CD14-positive monocyte (primary cell): ENCODE results near the gene MUC5AC. TPM values are rescaled to one million over a fixed set of nuclear protein-coding genes. Genes with fewer than 3 reads are reported as not detected.

Source experiments
- DNase-seq, 3 donors: peaks; one replicate each; pipeline ENCODE4 v3.0.0-alpha.2; 2011 to 2022
- H2AFZ ChIP-seq: 2 replicates; pipeline ENCODE4 v1.6.0; 2012; ENCODE audit warnings: mild to moderate bottlenecking, low read depth, low read length, inconsistent platforms; ENCODE audit not compliant: insufficient read depth, poor library complexity, severe bottlenecking
- H3K27ac ChIP-seq, 2 donors: 1 replicate in 1 of 2; 2 replicates in 1 of 2; pipeline ENCODE4 v1.5.1; 2012 to 2013; ENCODE audit warnings: low read length in 2 of 2, control low read depth in 1 of 2, inconsistent platforms in 1 of 2, low read depth in 1 of 2, mild to moderate bottlenecking in 1 of 2
- H3K27me3 ChIP-seq, 2 donors: one replicate each; pipeline versions ENCODE4 v1.6.0 to v1.6.1; 2011 to 2013; ENCODE audit warnings: low read length in 2 of 2; ENCODE audit not compliant: control insufficient read depth in 2 of 2, insufficient read depth in 2 of 2
- H3K36me3 ChIP-seq, 2 donors: replicated peaks in 1 of 2; 1 replicate in 1 of 2; 2 replicates in 1 of 2; pipeline versions ENCODE4 v1.5.1 to v1.6.1; 2012 to 2013; ENCODE audit warnings: low read length in 2 of 2, control low read depth in 1 of 2, inconsistent platforms in 1 of 2, mild to moderate bottlenecking in 1 of 2; ENCODE audit not compliant: insufficient read depth in 2 of 2, control insufficient read depth in 1 of 2
- H3K4me1 ChIP-seq, 2 donors: 1 replicate in 1 of 2; 2 replicates in 1 of 2; pipeline versions ENCODE4 v1.5.1 to v1.6.1; 2012 to 2013; ENCODE audit warnings: low read length in 2 of 2, control low read depth in 1 of 2, inconsistent platforms in 1 of 2, mild to moderate bottlenecking in 1 of 2, moderate library complexity in 1 of 2; ENCODE audit not compliant: insufficient read depth in 2 of 2, control insufficient read depth in 1 of 2
- H3K4me2 ChIP-seq: replicated peaks from 2 replicates; pipeline ENCODE3; 2012; ENCODE audit warnings: low read length, moderate library complexity, mild to moderate bottlenecking; ENCODE audit not compliant: poor library complexity, severe bottlenecking; ENCODE audit errors: extremely low read depth
- H3K4me3 ChIP-seq, 3 experiments: fragments of 200-600 bp in 1 of 3; sonication (generic) in 1 of 3; replicated peaks in 1 of 3; 1 replicate in 2 of 3; 2 replicates in 1 of 3; pipeline ENCODE4 v1.5.1; 2011 to 2013; ENCODE audit warnings: low read length in 3 of 3, mild to moderate bottlenecking in 3 of 3, control low read depth in 2 of 3, low read depth in 2 of 3, inconsistent platforms in 1 of 3, moderate library complexity in 1 of 3
- H3K79me2 ChIP-seq: 2 replicates; pipeline ENCODE4 v1.6.0; 2012; ENCODE audit warnings: mild to moderate bottlenecking, control low read depth, inconsistent platforms, low read length, moderate library complexity; ENCODE audit not compliant: insufficient read depth
- H3K9ac ChIP-seq: 2 replicates; pipeline ENCODE4 v1.6.0; 2017; ENCODE audit warnings: low read length, mild to moderate bottlenecking; ENCODE audit not compliant: insufficient read depth, poor library complexity, severe bottlenecking
- H3K9me3 ChIP-seq, 2 donors: replicated peaks in 1 of 2; 1 replicate in 1 of 2; 2 replicates in 1 of 2; pipeline versions ENCODE4 v1.5.1 to v1.6.1; 2012 to 2013; ENCODE audit warnings: low read length in 2 of 2, control low read depth in 1 of 2; ENCODE audit not compliant: control insufficient read depth in 1 of 2, insufficient read depth in 1 of 2
- H4K20me1 ChIP-seq: 2 replicates; pipeline ENCODE4 v1.6.0; 2012; ENCODE audit warnings: mild to moderate bottlenecking, low read length, control low read depth, moderate library complexity; ENCODE audit not compliant: insufficient read depth
- H3K27ac Mint-ChIP-seq, 7 donors: one replicate each; pipeline ENCODE4 v1.8.0; 2020; ENCODE audit warnings: mild to moderate bottlenecking in 7 of 7, mixed read lengths in 7 of 7, moderate library complexity in 6 of 7, inconsistent platforms in 2 of 7
- H3K27me3 Mint-ChIP-seq, 3 donors: one replicate each; pipeline ENCODE4 v1.8.0; 2021 to 2022; ENCODE audit warnings: low read depth in 3 of 3, mild to moderate bottlenecking in 3 of 3, mixed read lengths in 3 of 3, moderate library complexity in 3 of 3, inconsistent platforms in 1 of 3
- H3K36me3 Mint-ChIP-seq, 2 donors: one replicate each; pipeline ENCODE4 v1.8.0; 2020; ENCODE audit warnings: mixed read lengths in 2 of 2, inconsistent platforms in 1 of 2, mild to moderate bottlenecking in 1 of 2
- H3K4me1 Mint-ChIP-seq: one replicate; pipeline ENCODE4 v1.8.0; 2020; ENCODE audit warnings: mild to moderate bottlenecking, mixed read lengths
- H3K4me3 Mint-ChIP-seq, 2 donors: one replicate each; pipeline ENCODE4 v1.8.0; 2020; ENCODE audit warnings: mild to moderate bottlenecking in 2 of 2, mixed read lengths in 2 of 2, moderate library complexity in 1 of 2
- H3K9me3 Mint-ChIP-seq, 7 donors: one replicate each; pipeline ENCODE4 v1.8.0; 2020 to 2022; ENCODE audit warnings: mixed read lengths in 7 of 7, mild to moderate bottlenecking in 6 of 7, moderate library complexity in 6 of 7, inconsistent platforms in 2 of 7
- CTCF ChIP-seq: fragments of 200-600 bp; IDR thresholded peaks from one replicate; pipeline ENCODE4 v1.8.0; 2022; ENCODE audit warnings: antibody characterized with exemption, mild to moderate bottlenecking
- WGBS: methylation state at CpG from one replicate; pipeline ENCODE4 v1.1.5; 2013; ENCODE audit warnings: missing lambda C conversion rate; ENCODE audit not compliant: insufficient coverage; 5-methylcytosine and 5-hydroxymethylcytosine counted together
- intact Hi-C, 2 donors: fragments of 100-400 bp; cut with micrococcal nuclease; formaldehyde crosslinking; loops; one replicate each; pipeline versions ENCODE4 v1.15.0 to v1.15.1; 2023
- polyA plus RNA-seq, 3 donors: library from polyadenylated mRNA; depleted of rRNA in 1 of 3; unstranded in 2 of 3; stranded (reverse) in 1 of 3; fragments of 300-500 nt in 2 of 3; fragments of >200 nt in 1 of 3; fragmentation: Illumina TruSeq in 2 of 3; gene quantifications; 1 replicate in 2 of 3; 2 replicates in 1 of 3; pipeline ENCODE4 v1.2.3, GENCODE V29; 2012 to 2021

Gene MUC5AC
- polyA plus RNA-seq, 3 donors: not detected

- no peaks in the 10 kb centered on the region for H3K79me2 ChIP-seq
- H3K36me3 ChIP-seq: no peaks in the 10 kb centered on the region
- no peak for TF ChIP-seq CTCF
- Mint-ChIP-seq H3K4me3 (peak overlapping the region in 1 of 2 donors; percentile 50), H3K27ac (no peak overlapping the region), H3K27me3 (peaks cover 1 to 14% (median 13%) of the 10 kb centered on the region in 3 donors), H3K4me1 (peaks cover 4% of the 10 kb centered on the region), H3K36me3 (no peaks in the 10 kb centered on the region), H3K9me3 (peaks cover 0 to 8% (median 5%) of the 10 kb centered on the region in 7 donors)
- H3K4me3 ChIP-seq: no peak overlapping the region
- H3K4me1 ChIP-seq: no peaks in the 10 kb centered on the region
- DNase-seq: no peak
- no peak overlapping the region for H3K27ac ChIP-seq
- no peak overlapping the region for H3K9ac ChIP-seq
- H4K20me1 ChIP-seq: no peaks in the 10 kb centered on the region
- H3K9me3 ChIP-seq: peaks cover 0 to 5% of the 10 kb centered on the region in 2 donors
- WGBS: 29% methylated on average over 11 of the region's 18 CpGs
- H3K27me3 ChIP-seq: no peaks in the 10 kb centered on the region
- intact Hi-C loops: no loop called here
- no peak overlapping the region for H3K4me2 ChIP-seq
- H2AFZ ChIP-seq: no peak overlapping the region
These were observed 6.9 kb upstream of the MUC5AC start for GRCh38 chr11:1150769-1151365.

DNA sequence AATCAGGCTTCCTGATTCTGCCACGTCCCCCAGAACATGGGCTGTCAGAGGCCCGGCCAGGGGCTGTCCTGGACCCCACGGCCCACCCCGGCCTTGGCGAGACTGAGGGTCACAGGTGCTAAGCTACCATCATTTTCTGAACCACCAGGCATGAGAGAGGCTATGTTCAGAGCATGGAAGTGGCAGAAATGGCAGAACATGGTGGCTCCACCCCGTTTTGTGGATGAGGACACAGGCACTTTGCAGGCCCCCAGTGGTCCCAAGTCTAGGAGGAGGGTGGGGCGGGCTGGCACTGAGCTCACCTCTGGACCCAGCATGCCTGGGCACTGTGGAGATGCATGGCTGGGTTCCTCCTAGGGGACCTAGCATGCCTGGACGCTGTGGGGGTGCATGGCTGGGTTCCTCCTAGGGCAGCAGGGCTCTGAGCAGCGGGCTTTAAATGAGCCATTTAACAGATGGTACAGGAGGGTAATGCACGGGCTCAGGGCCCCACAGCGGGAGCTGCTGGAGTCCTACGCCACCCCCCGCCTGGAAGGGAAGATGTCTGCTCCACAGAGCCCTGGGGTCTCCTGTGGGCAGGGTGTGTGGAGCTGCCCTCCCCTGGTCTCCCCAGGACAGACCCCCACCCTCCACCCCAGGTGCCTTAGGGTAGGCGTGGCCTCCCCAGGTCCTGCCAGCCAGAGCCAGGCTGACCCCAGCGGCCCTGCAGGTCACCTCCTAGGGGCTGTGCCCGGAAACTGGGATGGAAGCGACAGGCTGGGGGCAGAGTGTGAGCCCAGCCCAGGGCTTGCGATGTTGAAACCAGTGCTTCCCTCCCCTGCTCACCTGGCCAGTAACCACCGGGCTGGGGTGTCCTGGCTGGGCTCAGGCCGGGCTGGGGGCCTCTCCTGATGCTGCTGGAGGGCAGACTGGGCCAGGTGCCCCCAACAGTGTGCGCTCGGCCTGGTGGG lies 6.1 kb upstream of the MUC5AC start:
- no peaks in the 10 kb centered on the region for H3K4me1 ChIP-seq
- H3K27ac Mint-ChIP-seq: no peak overlapping the region
- H4K20me1 ChIP-seq: no peaks in the 10 kb centered on the region
- no peak overlapping the region for H3K4me3 Mint-ChIP-seq
- H3K9me3 ChIP-seq: no peaks in the 10 kb centered on the region
- no peak overlapping the region for H3K9ac ChIP-seq
- H3K27me3 Mint-ChIP-seq: peaks cover 1 to 13% (median 12%) of the 10 kb centered on the region in 3 donors
- H3K4me3 ChIP-seq: no peak overlapping the region
- peak in 1 of 3 donors; percentile 1 for DNase-seq
- H3K9me3 Mint-ChIP-seq: peaks cover 0 to 8% (median 2%) of the 10 kb centered on the region in 7 donors
- H3K27me3 ChIP-seq: no peaks in the 10 kb centered on the region
- H3K36me3 ChIP-seq: no peaks in the 10 kb centered on the region
- TF ChIP-seq CTCF: no peak
- intact Hi-C loops: no loop called here
- H3K27ac ChIP-seq: no peak overlapping the region
- WGBS: 76% methylated on average over 13 of the region's 22 CpGs
- peaks cover 4% of the 10 kb centered on the region for H3K4me1 Mint-ChIP-seq
- H3K36me3 Mint-ChIP-seq: no peaks in the 10 kb centered on the region
- no peak overlapping the region for H2AFZ ChIP-seq
- no peaks in the 10 kb centered on the region for H3K79me2 ChIP-seq
- no peak overlapping the region for H3K4me2 ChIP-seq
